Nephron (organoid): ENCODE data around the gene CA6.
"Not testable (repeated sequence)": the region's sequence is repeated elsewhere in the genome, so short reads cannot be mapped to it uniquely, and the experiment has no call there.

Experiments
- H3K27ac Mint-ChIP-seq, 3 experiments: 2 replicates each; pipeline ENCODE4 v1.8.0; 2020; ENCODE audit warnings: mixed read lengths in 3 of 3, mild to moderate bottlenecking in 2 of 3, moderate library complexity in 1 of 3
- H3K27me3 Mint-ChIP-seq: 2 replicates; pipeline ENCODE4 v1.8.0; 2021; ENCODE audit warnings: low read depth, mild to moderate bottlenecking, moderate library complexity, mixed read lengths
- H3K36me3 Mint-ChIP-seq: 2 replicates; pipeline ENCODE4 v1.8.0; 2020; ENCODE audit warnings: low read depth, mixed read lengths
- H3K4me1 Mint-ChIP-seq: 2 replicates; pipeline ENCODE4 v1.8.0; 2020; ENCODE audit warnings: mixed read lengths
- H3K4me3 Mint-ChIP-seq, 3 experiments: 2 replicates each; pipeline ENCODE4 v1.8.0; 2020; ENCODE audit warnings: mild to moderate bottlenecking in 3 of 3, mixed read lengths in 3 of 3, moderate library complexity in 2 of 3
- H3K9me3 Mint-ChIP-seq: 2 replicates; pipeline ENCODE4 v1.8.0; 2020; ENCODE audit warnings: mixed read lengths
- TF ChIP-seq, protein P1 (sequence below), 3 experiments: fragments of 200-600 bp; sonication (generic); IDR thresholded peaks; one replicate each; pipeline ENCODE4 v1.5.0; 2021; ENCODE audit warnings: antibody characterized with exemption in 3 of 3; ENCODE audit not compliant: unreplicated experiment in 3 of 3

Gene CA6

DNA sequence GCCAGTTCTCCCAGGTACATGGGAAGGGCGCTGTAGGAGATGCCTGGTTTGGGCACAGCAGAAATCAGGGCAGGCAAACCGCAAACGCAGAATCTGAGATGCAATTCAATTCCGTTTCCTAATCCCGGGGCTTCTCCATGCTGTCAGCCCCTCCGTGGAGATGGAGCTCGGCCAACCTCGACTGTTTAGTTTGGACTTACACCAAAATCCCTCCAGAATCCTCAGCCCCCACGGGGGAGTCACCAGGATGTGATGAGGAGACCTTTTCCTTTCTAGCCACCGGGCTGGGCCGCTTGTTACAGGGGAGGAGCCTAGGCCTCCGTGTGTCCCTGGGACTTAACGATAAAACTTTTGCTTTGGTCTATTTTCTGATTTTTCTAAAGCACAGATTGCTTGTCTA, 72.7 kb downstream of the CA6 start:
- TF ChIP-seq, protein P1, sequence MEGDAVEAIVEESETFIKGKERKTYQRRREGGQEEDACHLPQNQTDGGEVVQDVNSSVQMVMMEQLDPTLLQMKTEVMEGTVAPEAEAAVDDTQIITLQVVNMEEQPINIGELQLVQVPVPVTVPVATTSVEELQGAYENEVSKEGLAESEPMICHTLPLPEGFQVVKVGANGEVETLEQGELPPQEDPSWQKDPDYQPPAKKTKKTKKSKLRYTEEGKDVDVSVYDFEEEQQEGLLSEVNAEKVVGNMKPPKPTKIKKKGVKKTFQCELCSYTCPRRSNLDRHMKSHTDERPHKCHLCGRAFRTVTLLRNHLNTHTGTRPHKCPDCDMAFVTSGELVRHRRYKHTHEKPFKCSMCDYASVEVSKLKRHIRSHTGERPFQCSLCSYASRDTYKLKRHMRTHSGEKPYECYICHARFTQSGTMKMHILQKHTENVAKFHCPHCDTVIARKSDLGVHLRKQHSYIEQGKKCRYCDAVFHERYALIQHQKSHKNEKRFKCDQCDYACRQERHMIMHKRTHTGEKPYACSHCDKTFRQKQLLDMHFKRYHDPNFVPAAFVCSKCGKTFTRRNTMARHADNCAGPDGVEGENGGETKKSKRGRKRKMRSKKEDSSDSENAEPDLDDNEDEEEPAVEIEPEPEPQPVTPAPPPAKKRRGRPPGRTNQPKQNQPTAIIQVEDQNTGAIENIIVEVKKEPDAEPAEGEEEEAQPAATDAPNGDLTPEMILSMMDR (IDR thresholded peaks at IDR 0.05; ENCODE audit: unreplicated experiment in 3 of 3) = no peak
- Mint-ChIP-seq H3K27me3 (peaks cover 23% of the 10 kb centered on the region), H3K9me3 (no peaks in the 10 kb centered on the region), H3K4me1 (peaks cover 44% of the 10 kb centered on the region), H3K4me3 (peak overlapping the region; percentile 45 to 64 (median 54)), H3K27ac (peak overlapping the region; percentile 28 to 94 (median 77)), H3K36me3 (no peaks in the 10 kb centered on the region)

DNA sequence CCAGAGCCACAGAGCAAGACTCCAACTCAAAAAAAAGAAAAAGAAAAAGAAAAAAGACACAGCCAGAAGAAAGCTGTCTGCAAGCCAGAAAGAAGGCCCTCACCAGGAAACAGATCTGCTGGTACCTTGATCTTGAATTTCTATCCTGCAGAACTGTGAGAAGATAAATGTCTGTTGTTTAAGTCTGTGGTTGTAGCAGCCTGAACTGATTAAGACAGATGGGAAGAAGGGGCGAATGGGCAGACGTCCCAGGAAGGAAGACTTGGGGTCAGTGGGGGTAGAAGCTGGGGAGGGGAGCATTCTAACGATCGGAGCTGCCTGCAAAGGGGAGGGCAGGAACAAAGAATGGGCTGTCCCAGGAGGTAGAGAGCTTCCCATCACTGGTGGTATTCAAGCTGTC, 74.2 kb downstream of the CA6 start:
- Mint-ChIP-seq H3K9me3 (no peaks in the 10 kb centered on the region), H3K36me3 (no peaks in the 10 kb centered on the region), H3K27me3 (peaks cover 17% of the 10 kb centered on the region), H3K4me1 (peaks cover 36% of the 10 kb centered on the region), H3K4me3 (no peak overlapping the region), H3K27ac (peak overlapping the region; percentile 57 to 89 (median 59))
- TF ChIP-seq, protein P1 (IDR thresholded peaks at IDR 0.05; ENCODE audit: unreplicated experiment in 3 of 3) = no peak

DNA sequence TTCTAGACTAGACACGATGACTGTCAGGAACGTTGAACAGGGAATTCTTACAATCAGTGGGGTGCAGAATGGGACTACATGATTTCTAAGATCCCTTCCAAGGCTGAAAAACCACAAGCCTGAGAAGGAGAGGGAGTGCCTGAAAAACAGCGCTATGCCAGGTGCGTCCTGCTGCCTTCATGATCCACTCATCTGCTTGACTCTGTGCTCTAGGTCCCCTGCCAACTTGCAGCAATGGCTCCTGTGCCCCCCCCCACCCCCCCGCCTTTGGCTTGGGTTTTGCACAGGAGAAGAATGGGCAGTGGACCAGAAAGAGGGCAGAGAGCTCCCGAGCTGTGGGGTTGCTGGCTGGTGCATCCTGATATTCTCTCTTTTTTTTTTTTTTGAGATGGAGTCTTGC, 74.6 kb downstream of the CA6 start:
- Mint-ChIP-seq H3K9me3 (no peaks in the 10 kb centered on the region), H3K36me3 (no peaks in the 10 kb centered on the region), H3K4me1 (peaks cover 33% of the 10 kb centered on the region), H3K27ac (peak overlapping the region; percentile 59 to 89 (median 60)), H3K27me3 (peaks cover 19% of the 10 kb centered on the region), H3K4me3 (no peak overlapping the region)
- TF ChIP-seq, protein P1 (IDR thresholded peaks at IDR 0.05; ENCODE audit: unreplicated experiment in 3 of 3) = no peak

DNA sequence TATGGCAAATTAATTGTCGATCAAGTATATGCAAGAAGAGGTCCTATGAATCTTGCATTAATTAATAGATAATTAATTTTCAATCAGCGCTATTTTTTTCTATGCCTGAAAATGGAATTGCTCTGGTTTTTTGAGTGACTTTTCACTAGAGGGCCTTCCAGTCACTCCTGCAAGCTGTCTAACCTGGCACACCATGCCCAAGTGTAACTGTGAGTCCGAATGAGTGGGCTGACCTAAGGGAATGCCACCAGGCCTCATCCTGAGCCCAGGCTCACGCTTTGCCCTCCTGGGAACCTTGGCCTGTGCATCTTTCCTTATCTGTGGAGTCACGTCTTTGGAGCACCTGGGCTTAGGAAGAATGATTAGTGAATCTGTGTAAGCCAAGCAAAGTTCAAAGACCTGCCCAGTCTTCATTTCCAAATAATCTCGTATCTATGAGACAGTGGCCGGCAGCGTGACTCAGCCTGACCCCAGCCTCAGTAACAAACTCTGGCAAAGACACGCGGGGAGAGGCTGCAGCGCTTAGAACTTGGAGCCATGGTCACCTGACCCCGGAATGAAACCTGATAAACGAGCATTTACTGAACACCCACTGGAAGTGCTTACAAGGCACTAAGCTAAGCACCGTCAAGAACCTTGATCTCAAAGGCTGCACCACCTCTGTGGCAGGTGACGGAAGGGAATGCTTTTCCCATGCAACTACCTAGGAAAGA, 76.5 kb downstream of the CA6 start:
- Mint-ChIP-seq H3K4me1 (peaks cover 32% of the 10 kb centered on the region), H3K27me3 (peaks cover 23% of the 10 kb centered on the region), H3K27ac (peak overlapping the region in 2 of 3 experiments; percentile 11 to 63)
- H3K36me3 Mint-ChIP-seq, H3K4me3 Mint-ChIP-seq, H3K9me3 Mint-ChIP-seq: not testable (repeated sequence)

DNA sequence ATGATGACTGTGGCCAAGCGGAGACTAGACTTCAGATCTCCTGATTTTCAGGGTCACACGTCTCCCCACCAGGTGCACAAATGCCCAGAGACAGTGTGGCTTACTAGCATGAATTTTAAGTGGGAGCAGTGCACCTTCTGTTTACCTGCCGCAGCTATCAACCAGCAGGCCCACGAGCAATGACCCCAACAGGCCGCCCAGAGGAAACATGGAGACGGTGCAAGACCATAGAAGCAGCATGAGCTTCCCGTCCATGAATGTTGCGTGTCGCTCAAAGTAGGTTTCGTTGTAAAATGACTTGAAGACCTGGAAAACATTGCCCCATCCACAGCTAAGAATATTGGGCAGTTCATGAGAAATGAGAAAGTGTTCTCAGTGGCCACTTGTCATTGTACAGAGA, 77.1 kb downstream of the CA6 start:
- Mint-ChIP-seq H3K27ac (peak overlapping the region; percentile 11 to 63 (median 30)), H3K4me1 (peaks cover 28% of the 10 kb centered on the region), H3K9me3 (no peaks in the 10 kb centered on the region), H3K36me3 (no peaks in the 10 kb centered on the region), H3K27me3 (peaks cover 26% of the 10 kb centered on the region), H3K4me3 (no peak overlapping the region)
- TF ChIP-seq, protein P1 (IDR thresholded peaks at IDR 0.05; ENCODE audit: unreplicated experiment in 3 of 3) = no peak
